SK-N-MC (cell line): ENCODE data around the gene CHD2.

Source experiments
- EZH2 ChIP-seq: fragments of 200-600 bp; sonication (generic); IDR thresholded peaks from one replicate; pipeline ENCODE4 v1.6.1; 2017; ENCODE audit warnings: antibody characterized with exemption
- POLR2AphosphoS5 ChIP-seq: IDR thresholded peaks from 2 replicates; pipeline ENCODE4 v1.6.1; 2012; ENCODE audit warnings: mild to moderate bottlenecking, low read depth, low read length, borderline replicate concordance

GRCh38 chr15:92910451-92910850 is 10.3 kb downstream of the CHD2 start:
- TF ChIP-seq POLR2AphosphoS5 = no peak
- TF ChIP-seq EZH2 = no peak
